H9 (cell line): ENCODE measurements around the gene CCDC190. TPM values are rescaled to one million over a fixed set of nuclear protein-coding genes. Genes with fewer than 3 reads are reported as not detected.

ENCODE experiments used
- DNase-seq: peaks from one replicate; pipeline ENCODE4 v3.0.0-alpha.2; 2017
- H2AFZ ChIP-seq: one replicate; pipeline ENCODE4 v1.6.1; 2013; ENCODE audit warnings: mild to moderate bottlenecking, low read length, control low read depth, moderate library complexity
- H2AK5ac ChIP-seq: 2 replicates; pipeline ENCODE4 v1.6.1; 2013; ENCODE audit warnings: low read length, control low read depth, mixed read lengths; ENCODE audit not compliant: insufficient read length
- H2BK120ac ChIP-seq: one replicate; pipeline ENCODE4 v1.6.1; 2013; ENCODE audit warnings: low read depth, mild to moderate bottlenecking, low read length, control low read depth, inconsistent platforms; ENCODE audit not compliant: poor library complexity, severe bottlenecking
- H2BK12ac ChIP-seq: 2 replicates; pipeline ENCODE4 v1.6.1; 2013; ENCODE audit warnings: low read length, control low read depth, mixed read lengths, low read depth; ENCODE audit not compliant: insufficient read length
- H2BK15ac ChIP-seq: 2 replicates; pipeline ENCODE4 v1.6.1; 2013; ENCODE audit warnings: low read depth, low read length, control low read depth
- H2BK20ac ChIP-seq: one replicate; pipeline ENCODE4 v1.6.1; 2013; ENCODE audit warnings: low read depth, mild to moderate bottlenecking, low read length, control low read depth, inconsistent platforms; ENCODE audit not compliant: poor library complexity, severe bottlenecking
- H2BK5ac ChIP-seq: 2 replicates; pipeline ENCODE4 v1.6.1; 2013; ENCODE audit warnings: low read length, control low read depth, mixed read lengths; ENCODE audit not compliant: insufficient read length
- H3K14ac ChIP-seq: 2 replicates; pipeline ENCODE4 v1.6.1; 2013; ENCODE audit warnings: low read length, control low read depth; ENCODE audit not compliant: insufficient read depth
- H3K18ac ChIP-seq: 2 replicates; pipeline ENCODE4 v1.6.1; 2013; ENCODE audit warnings: low read depth, mild to moderate bottlenecking, mixed read lengths, low read length, control low read depth; ENCODE audit not compliant: insufficient read length
- H3K23ac ChIP-seq: 2 replicates; pipeline ENCODE4 v1.6.1; 2013; ENCODE audit warnings: low read length, control low read depth, mixed read lengths, low read depth; ENCODE audit not compliant: insufficient read length
- H3K23me2 ChIP-seq: 2 replicates; pipeline ENCODE4 v1.6.1; 2013; ENCODE audit warnings: low read depth, mild to moderate bottlenecking, mixed read lengths, low read length, control low read depth; ENCODE audit not compliant: insufficient read length, poor library complexity, severe bottlenecking
- H3K27ac ChIP-seq: 2 replicates; pipeline ENCODE4 v1.5.1; 2013; ENCODE audit warnings: low read length, control low read depth, mixed read lengths, low read depth; ENCODE audit not compliant: insufficient read length
- H3K27me3 ChIP-seq: 2 replicates; pipeline ENCODE4 v1.6.1; 2013; ENCODE audit warnings: low read length, control low read depth, inconsistent platforms; ENCODE audit not compliant: insufficient read depth
- H3K4ac ChIP-seq: 2 replicates; pipeline ENCODE4 v1.6.1; 2013; ENCODE audit warnings: low read depth, mild to moderate bottlenecking, control low read depth, inconsistent platforms, low read length, moderate library complexity
- H3K4me1 ChIP-seq: 2 replicates; pipeline ENCODE4 v1.6.1; 2013; ENCODE audit warnings: low read length, control low read depth, inconsistent platforms; ENCODE audit not compliant: insufficient read depth
- H3K4me2 ChIP-seq: 2 replicates; pipeline ENCODE4 v1.6.1; 2013; ENCODE audit warnings: low read length, control low read depth, mixed read lengths; ENCODE audit not compliant: insufficient read length, insufficient read depth
- H3K56ac ChIP-seq: 2 replicates; pipeline ENCODE4 v1.6.1; 2013; ENCODE audit warnings: low read depth, mild to moderate bottlenecking, mixed read lengths, low read length, control low read depth; ENCODE audit not compliant: insufficient read length
- H3K79me1 ChIP-seq: 2 replicates; pipeline ENCODE4 v1.6.1; 2013; ENCODE audit warnings: low read depth, mild to moderate bottlenecking, moderate library complexity, low read length, control low read depth, inconsistent platforms; ENCODE audit not compliant: insufficient read depth, poor library complexity, severe bottlenecking
- H3K79me2 ChIP-seq: 2 replicates; pipeline ENCODE4 v1.6.1; 2013; ENCODE audit warnings: low read length, control low read depth, inconsistent platforms; ENCODE audit not compliant: insufficient read depth
- H3K9ac ChIP-seq: 2 replicates; pipeline ENCODE4 v1.6.1; 2013; ENCODE audit warnings: low read length, control low read depth, mixed read lengths; ENCODE audit not compliant: insufficient read length; ENCODE audit errors: extremely low read depth
- H3K9me3 ChIP-seq: one replicate; pipeline ENCODE4 v1.6.1; 2013; ENCODE audit warnings: low read depth, low read length, inconsistent platforms; ENCODE audit not compliant: control insufficient read depth
- H3T11ph ChIP-seq: one replicate; pipeline ENCODE4 v1.6.1; 2013; ENCODE audit warnings: mild to moderate bottlenecking, low read length, control low read depth, inconsistent platforms
- H4K20me1 ChIP-seq: one replicate; pipeline ENCODE4 v1.6.1; 2013; ENCODE audit not compliant: control insufficient read depth, insufficient read length, insufficient read depth
- H4K5ac ChIP-seq: 2 replicates; pipeline ENCODE4 v1.6.1; 2013; ENCODE audit warnings: low read depth, mild to moderate bottlenecking, mixed read lengths, low read length, control low read depth; ENCODE audit not compliant: insufficient read length
- H4K8ac ChIP-seq: replicated peaks from 2 replicates; pipeline ENCODE4 v1.6.1; 2013; ENCODE audit warnings: low read length, control low read depth, mixed read lengths, low read depth; ENCODE audit not compliant: insufficient read length
- H4K91ac ChIP-seq: 2 replicates; pipeline ENCODE4 v1.6.1; 2013; ENCODE audit warnings: low read depth, mild to moderate bottlenecking, moderate library complexity, mixed read lengths, low read length, control low read depth; ENCODE audit not compliant: insufficient read length
- H3K27ac Mint-ChIP-seq, 3 experiments: 2 replicates in 2 of 3; 3 replicates in 1 of 3; pipeline ENCODE4 v1.8.0; 2020 to 2021; ENCODE audit warnings: mixed read lengths in 3 of 3, mild to moderate bottlenecking in 1 of 3, moderate library complexity in 1 of 3
- H3K27me3 Mint-ChIP-seq: 2 replicates; pipeline ENCODE4 v1.8.0; 2021; ENCODE audit warnings: low read depth, mild to moderate bottlenecking, moderate library complexity, mixed read lengths
- H3K36me3 Mint-ChIP-seq, 3 experiments: 2 replicates in 2 of 3; 3 replicates in 1 of 3; pipeline ENCODE4 v1.8.0; 2020 to 2021; ENCODE audit warnings: low read depth in 3 of 3, mixed read lengths in 3 of 3; ENCODE audit not compliant: insufficient read depth in 1 of 3
- H3K4me1 Mint-ChIP-seq, 2 experiments: 2 replicates each; pipeline ENCODE4 v1.8.0; 2020; ENCODE audit warnings: mixed read lengths in 2 of 2
- H3K4me3 Mint-ChIP-seq, 2 experiments: 2 replicates in 1 of 2; 3 replicates in 1 of 2; pipeline ENCODE4 v1.8.0; 2020 to 2021; ENCODE audit warnings: mild to moderate bottlenecking in 2 of 2, mixed read lengths in 2 of 2, moderate library complexity in 1 of 2
- H3K9me3 Mint-ChIP-seq, 2 experiments: 2 replicates in 1 of 2; 3 replicates in 1 of 2; pipeline ENCODE4 v1.8.0; 2020; ENCODE audit warnings: mild to moderate bottlenecking in 2 of 2, mixed read lengths in 2 of 2, moderate library complexity in 1 of 2
- CTCF ChIP-seq: fragments of 200-600 bp; sonication (generic); conservative IDR thresholded peaks from 3 replicates; pipeline ENCODE4 v1.8.0; 2021; ENCODE audit warnings: antibody characterized with exemption, mild to moderate bottlenecking
- WGBS: extraction: QIAGEN DNeasy Blood & Tissue Kit; methylation state at CpG from one replicate; pipeline ENCODE4 v1.1.7; 2013; ENCODE audit warnings: missing lambda C conversion rate, low lambda C conversion rate, mixed read lengths; ENCODE audit not compliant: insufficient read length; ENCODE audit errors: extremely low coverage; 5-methylcytosine and 5-hydroxymethylcytosine counted together
- total RNA-seq: library from RNA; stranded (reverse); gene quantifications from 2 replicates; pipeline ENCODE4 v1.2.1, GENCODE V29; 2021

CCDC190 gene
- total RNA-seq, 1 experiment from 2014 or later: not detected

- H3K79me2 ChIP-seq: no peaks in the 10 kb centered on the region
- H2BK120ac ChIP-seq: no peak overlapping the region
- no peaks in the 10 kb centered on the region for H3K79me1 ChIP-seq
- no peak overlapping the region for H3K18ac ChIP-seq
- no CpG with 5 or more reads among the region's 2 CpGs for whole genome bisulfite sequencing
- H3K27me3 Mint-ChIP-seq: no peaks in the 10 kb centered on the region
- no peak overlapping the region for H3K4ac ChIP-seq
- no peak overlapping the region for H3K9ac ChIP-seq
- no peak overlapping the region for H4K5ac ChIP-seq
- H2AFZ ChIP-seq: no peak overlapping the region
- no peaks in the 10 kb centered on the region for H3K36me3 Mint-ChIP-seq
- no peak for DNase-seq
- H3K9me3 Mint-ChIP-seq: no peaks in the 10 kb centered on the region
- no peak overlapping the region for H3K27ac ChIP-seq
- no peak overlapping the region for H3K27ac Mint-ChIP-seq
- no peak overlapping the region for H3K23ac ChIP-seq
- no peak overlapping the region for H2AK5ac ChIP-seq
- H3T11ph ChIP-seq: no peak overlapping the region
- H2BK15ac ChIP-seq: no peak overlapping the region
- no peak overlapping the region for H3K4me3 Mint-ChIP-seq
- TF ChIP-seq CTCF: no peak
- H2BK12ac ChIP-seq: no peak overlapping the region
- H3K27me3 ChIP-seq: no peaks in the 10 kb centered on the region
- H3K4me1 Mint-ChIP-seq: peaks cover 6 to 8% of the 10 kb centered on the region in 2 experiments
- peaks cover 2% of the 10 kb centered on the region; the same call in 1 of the 2 replicates for H3K4me1 ChIP-seq
- H4K20me1 ChIP-seq: no peaks in the 10 kb centered on the region
- no peak overlapping the region for H3K4me2 ChIP-seq
- H3K14ac ChIP-seq: no peak overlapping the region
- no peaks in the 10 kb centered on the region for H3K23me2 ChIP-seq
- no peak overlapping the region for H3K56ac ChIP-seq
- no peak overlapping the region for H2BK5ac ChIP-seq
- H2BK20ac ChIP-seq: no peak overlapping the region
- H4K8ac ChIP-seq: no peak overlapping the region
- H4K91ac ChIP-seq: no peak overlapping the region
- H3K9me3 ChIP-seq: no peaks in the 10 kb centered on the region
Observed at GRCh38 chr1:162902416-162902815, 41.4 kb upstream of the CCDC190 start.
